ENCODE results near the gene LMBR1. TPM values are rescaled to one million over a fixed set of nuclear protein-coding genes. Genes with fewer than 3 reads are reported as not detected.

LMBR1 gene
- total and polyA plus RNA-seq, 2 donors (not counting 3 experiments of a cell fraction or from before 2014, with no cell fraction given), result 14.0 to 72.9 TPM

GRCh38 chr7:156793334-156793733 is 99.6 kb downstream of the LMBR1 start:
- Histone ChIP-seq H3K9me1 (replicated peaks; ENCODE audit: control insufficient read depth, extremely low read depth, insufficient read depth, low read length) (no peaks in the 10 kb centered on the region), H3K36me3 (ENCODE audit: control insufficient read depth in 2 of 2, extremely low read depth in 1 of 2, insufficient read depth in 2 of 2, low read length in 2 of 2) (peaks cover 0 to 3% of the 10 kb centered on the region in 2 experiments), H3K9ac (replicated peaks; ENCODE audit: extremely low read depth, insufficient read depth, low read length) (no peak overlapping the region), H3K27ac (ENCODE audit: insufficient read depth, low read depth, low read length) (no peak overlapping the region), H3K4me2 (ENCODE audit: insufficient read depth, low read length) (no peak overlapping the region), H3K27me3 (ENCODE audit: control insufficient read depth in 2 of 2, insufficient read depth in 2 of 2, low read length in 2 of 2) (no peaks in the 10 kb centered on the region), H4K20me1 (replicated peaks; ENCODE audit: control insufficient read depth, extremely low read depth, insufficient read depth, low read length) (no peaks in the 10 kb centered on the region), H3K4me1 (ENCODE audit: control insufficient read depth, extremely low read depth, insufficient read depth, low read length) (no peaks in the 10 kb centered on the region), H2AFZ (ENCODE audit: low read depth, low read length) (no peak overlapping the region), H3K9me3 (replicated peaks; ENCODE audit: control insufficient read depth, insufficient read depth, low read length) (no peaks in the 10 kb centered on the region), H3K79me2 (ENCODE audit: control insufficient read depth, insufficient read depth, low read length) (no peaks in the 10 kb centered on the region), H3K4me3 (replicated peaks in 1 of 3; ENCODE audit: insufficient read depth in 1 of 3, low read depth in 1 of 3, low read length in 3 of 3) (no peak overlapping the region)
- dilution Hi-C loops (cut with MboI; ENCODE audit: extremely low pct_ligation_motif_present, low sequenced_read_pairs) (no loop called here), intact Hi-C loops (cut with micrococcal nuclease) (no loop called here)
- ChIA-PET POLR2A (no interaction called here), CTCF (interaction anchor here (2.0 kb wide), 1 partner anchor 13 kb away, joined by 10 read pairs; no protein-coding TSS in a partner anchor)
- no peak for FAIRE-seq
- DNase-seq (ENCODE audit: low read depth, low spot score), result no peak
- no TSS peak for BruUV-seq (replicated peaks)
- TF ChIP-seq EZH2 (IDR thresholded peaks at IDR 0.05; ENCODE audit: borderline replicate concordance, low read depth, low read length, severe bottlenecking), result no peak
- TF ChIP-seq MAX (IDR thresholded peaks at IDR 0.05; ENCODE audit: insufficient read depth, insufficient read length), result no peak
- no peak for TF ChIP-seq CTCF (IDR thresholded peaks at IDR 0.05; ENCODE audit: extremely low read depth in 1 of 2, insufficient read depth in 1 of 2, low read depth in 1 of 2, low read length in 2 of 2)
- no peak for TF ChIP-seq JUN (IDR thresholded peaks at IDR 0.05; ENCODE audit: borderline replicate concordance, insufficient read depth, insufficient read length, low read depth)
- no peak for TF ChIP-seq GATA2 (IDR thresholded peaks at IDR 0.05; ENCODE audit: insufficient read depth, insufficient read length, low read depth, low read length)
- TF ChIP-seq FOS (IDR thresholded peaks at IDR 0.05; ENCODE audit: borderline replicate concordance, insufficient read depth, low read length), result no peak
- TF ChIP-seq POLR2AphosphoS5 (IDR thresholded peaks at IDR 0.05; ENCODE audit: insufficient read depth, low read depth, low read length), result no peak
- no peak for TF ChIP-seq MYC (IDR thresholded peaks at IDR 0.05; ENCODE audit: low read depth, low read length)
- no peak for TF ChIP-seq POLR2A (IDR thresholded peaks at IDR 0.05; ENCODE audit: low read depth, low read length)

Data from endothelial cell of umbilical vein (primary cell).